Measurements from ENCODE around the gene TEX36. TPM values are rescaled to one million over a fixed set of nuclear protein-coding genes. Genes with fewer than 3 reads are reported as not detected.

The TEX36 gene
- total RNA-seq, 1 donor from 2014 or later: not detected

Other genes starting within 250 kb of the TEX36 start
- 13.4 and 15.5 TPM in 2 replicates for gene EDRF1, start 36.5 kb upstream of the TEX36 start, total RNA-seq
- gene MMP21, start 92.7 kb upstream of the TEX36 start, total RNA-seq: not detected in 2 replicates
- 17.4 and 20.5 TPM in 2 replicates for gene UROS, start 140.1 kb upstream of the TEX36 start, total RNA-seq
- gene BCCIP, start 140.4 kb upstream of the TEX36 start, total RNA-seq: 39.4 and 56.1 TPM in 2 replicates
- gene DHX32, start 198.1 kb upstream of the TEX36 start, total RNA-seq: 34.4 and 37.6 TPM in 2 replicates
- 2.1 and 5.2 TPM in 2 replicates for gene FANK1, start 213.4 kb upstream of the TEX36 start, total RNA-seq

Data from bronchial epithelial cell (primary cell).